Vagina (tissue), 2 donors: ENCODE data around the gene LRFN3.

Experiments used
- POLR2A ChIP-seq, 2 donors: fragments of 450-650 bp; IDR thresholded peaks; one replicate each; pipeline ENCODE4 v1.6.1; 2017; ENCODE audit warnings: antibody characterized with exemption in 2 of 2, mild to moderate bottlenecking in 2 of 2, moderate library complexity in 2 of 2
- POLR2AphosphoS5 ChIP-seq, 2 donors: sonication (generic); formaldehyde crosslinking; IDR thresholded peaks; one replicate each; pipeline ENCODE4 v1.9.0; 2017; ENCODE audit warnings: antibody characterized with exemption in 2 of 2, mild to moderate bottlenecking in 2 of 2, low read depth in 1 of 2; ENCODE audit not compliant: insufficient read depth in 1 of 2
- TF ChIP-seq, protein P1 (sequence below), 3 experiments: fragments of 450-650 bp in 2 of 3; fragments of 200-600 bp in 1 of 3; sonication (generic) in 1 of 3; IDR thresholded peaks; one replicate each; pipeline ENCODE4 v1.5.1; 2017 to 2019; ENCODE audit warnings: antibody characterized with exemption in 3 of 3, mild to moderate bottlenecking in 2 of 3, moderate library complexity in 2 of 3

DNA sequence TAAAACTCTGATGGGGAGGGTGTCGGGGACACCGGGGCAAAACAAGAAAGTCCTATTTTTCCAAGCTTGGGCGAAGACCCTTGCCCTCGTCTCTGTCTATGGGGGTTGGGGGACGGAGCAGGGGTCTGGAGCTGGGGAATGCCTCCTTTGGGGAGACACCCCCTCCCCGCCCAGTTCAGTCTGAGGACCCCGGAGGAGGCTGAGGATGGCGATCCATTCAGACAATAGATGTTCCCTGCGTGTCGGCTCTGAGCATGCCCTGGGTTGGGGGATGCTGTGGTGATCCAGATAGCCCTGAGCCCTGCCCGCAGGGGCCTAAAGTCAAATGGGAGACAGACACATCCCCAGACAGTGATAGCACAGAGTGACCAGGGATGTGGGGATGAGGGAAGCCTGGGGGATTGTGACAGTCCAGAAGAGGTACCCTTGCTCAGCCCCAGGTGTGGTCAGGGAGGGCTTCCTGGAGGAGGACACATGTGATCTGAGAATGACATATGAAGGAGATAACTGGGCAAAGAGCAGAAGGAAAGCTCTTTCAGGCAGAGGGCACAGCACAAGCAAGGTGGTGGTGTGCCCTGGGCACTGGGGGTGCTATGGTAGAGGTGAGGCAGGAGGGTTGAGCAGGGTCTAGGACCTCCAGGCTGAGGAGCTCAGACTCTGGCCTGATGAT, 9.1 kb downstream of the LRFN3 start:
- TF ChIP-seq, protein P1, sequence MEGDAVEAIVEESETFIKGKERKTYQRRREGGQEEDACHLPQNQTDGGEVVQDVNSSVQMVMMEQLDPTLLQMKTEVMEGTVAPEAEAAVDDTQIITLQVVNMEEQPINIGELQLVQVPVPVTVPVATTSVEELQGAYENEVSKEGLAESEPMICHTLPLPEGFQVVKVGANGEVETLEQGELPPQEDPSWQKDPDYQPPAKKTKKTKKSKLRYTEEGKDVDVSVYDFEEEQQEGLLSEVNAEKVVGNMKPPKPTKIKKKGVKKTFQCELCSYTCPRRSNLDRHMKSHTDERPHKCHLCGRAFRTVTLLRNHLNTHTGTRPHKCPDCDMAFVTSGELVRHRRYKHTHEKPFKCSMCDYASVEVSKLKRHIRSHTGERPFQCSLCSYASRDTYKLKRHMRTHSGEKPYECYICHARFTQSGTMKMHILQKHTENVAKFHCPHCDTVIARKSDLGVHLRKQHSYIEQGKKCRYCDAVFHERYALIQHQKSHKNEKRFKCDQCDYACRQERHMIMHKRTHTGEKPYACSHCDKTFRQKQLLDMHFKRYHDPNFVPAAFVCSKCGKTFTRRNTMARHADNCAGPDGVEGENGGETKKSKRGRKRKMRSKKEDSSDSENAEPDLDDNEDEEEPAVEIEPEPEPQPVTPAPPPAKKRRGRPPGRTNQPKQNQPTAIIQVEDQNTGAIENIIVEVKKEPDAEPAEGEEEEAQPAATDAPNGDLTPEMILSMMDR (IDR thresholded peaks at IDR 0.05) = no peak
- TF ChIP-seq POLR2A (IDR thresholded peaks at IDR 0.05) = no peak
- no peak for TF ChIP-seq POLR2AphosphoS5 (IDR thresholded peaks at IDR 0.05; ENCODE audit: insufficient read depth in 1 of 2, low read depth in 1 of 2)
